K562 (cell line): Measurements from ENCODE around the gene PREX1.

ENCODE experiments used
- CTCF ChIP-seq, 3 experiments: IDR thresholded peaks in 2 of 3; conservative IDR thresholded peaks in 1 of 3; 2 replicates each; pipeline ENCODE4 v1.5.1; 2011 to 2012; ENCODE audit warnings: low read length in 3 of 3, mild to moderate bottlenecking in 3 of 3, control low read depth in 2 of 3, improper control_type of control experiment in 1 of 3, inconsistent platforms in 1 of 3, low read depth in 1 of 3, mixed read lengths in 1 of 3, moderate library complexity in 1 of 3; ENCODE audit not compliant: insufficient read depth in 2 of 3
- FIP1L1 ChIP-seq: fragments of 200-400 bp; formaldehyde crosslinking; IDR thresholded peaks from 2 replicates; pipeline ENCODE4 v1.6.1; 2018; ENCODE audit warnings: mild to moderate bottlenecking, low read depth, low read length; ENCODE audit not compliant: poor library complexity, severe bottlenecking
- MTA2 ChIP-seq: fragments of 450-650 bp; IDR thresholded peaks from 2 replicates; pipeline ENCODE4 v1.6.1; 2016; ENCODE audit warnings: low read depth
- NELFE ChIP-seq: IDR thresholded peaks from 2 replicates; pipeline ENCODE4 v1.6.1; 2011; ENCODE audit warnings: mild to moderate bottlenecking; ENCODE audit not compliant: insufficient read depth, insufficient read length
- RAD21 ChIP-seq, 2 experiments: fragments of 250-450 bp in 1 of 2; fragments of 450-650 bp in 1 of 2; sonication (Bioruptor Pico) in 1 of 2; formaldehyde crosslinking in 1 of 2; IDR thresholded peaks in 1 of 2; conservative IDR thresholded peaks in 1 of 2; 2 replicates each; pipeline versions ENCODE4 v1.4.0 to v1.8.0; 2020 to 2022; ENCODE audit warnings: mild to moderate bottlenecking in 2 of 2, moderate library complexity in 1 of 2
- RBFOX2 ChIP-seq: fragments of 200-400 bp; formaldehyde crosslinking; IDR thresholded peaks from 2 replicates; pipeline ENCODE4 v1.6.1; 2017; ENCODE audit warnings: low read depth, mild to moderate bottlenecking, low read length, moderate library complexity
- RCOR1 ChIP-seq, 2 experiments: IDR thresholded peaks; 2 replicates each; pipeline ENCODE4 v1.6.1; 2012; ENCODE audit warnings: low read depth in 2 of 2, low read length in 2 of 2, borderline replicate concordance in 1 of 2, improper control_type of control experiment in 1 of 2
- SNRNP70 ChIP-seq: fragments of 200-400 bp; formaldehyde crosslinking; optimal IDR thresholded peaks from 2 replicates; pipeline ENCODE3; 2017; ENCODE audit warnings: low read depth, low read length
- SP1 ChIP-seq: sonication (generic); formaldehyde crosslinking; IDR thresholded peaks from 2 replicates; pipeline ENCODE4 v1.8.1; 2022; ENCODE audit warnings: mild to moderate bottlenecking, missing genetic modification reagents
- TAF1 ChIP-seq: IDR thresholded peaks from 2 replicates; pipeline ENCODE4 v1.6.1; 2011; ENCODE audit warnings: mild to moderate bottlenecking, low read length, moderate library complexity; ENCODE audit not compliant: insufficient read depth, control insufficient read depth, severe bottlenecking; ENCODE audit errors: extremely low read depth
- TCFL5 ChIP-seq: fragments of 250-450 bp; sonication (Bioruptor Pico); conservative IDR thresholded peaks from 2 replicates; pipeline ENCODE4 v1.6.1; 2021; ENCODE audit warnings: mild to moderate bottlenecking, moderate library complexity, matching md5 sums
- TFE3 ChIP-seq: fragments of 450-650 bp; formaldehyde crosslinking; IDR thresholded peaks from 2 replicates; pipeline ENCODE4 v1.4.0; 2020; ENCODE audit warnings: mild to moderate bottlenecking, mixed read lengths
- ZNF232 ChIP-seq: sonication (generic); formaldehyde crosslinking; IDR thresholded peaks from 2 replicates; pipeline ENCODE4 v1.8.0; 2022; ENCODE audit warnings: mild to moderate bottlenecking, missing genetic modification reagents
- ZNF263 ChIP-seq: sonication (generic); formaldehyde crosslinking; IDR thresholded peaks from 2 replicates; pipeline ENCODE4 v1.8.0; 2022; ENCODE audit warnings: mild to moderate bottlenecking, missing genetic modification reagents, borderline replicate concordance

GRCh38 chr20:48638546-48638945, 189.3 kb downstream of the PREX1 start:
- TF ChIP-seq MTA2 (no peak), SNRNP70 (no peak), SP1 (no peak), ZNF232 (CRISPR knock-in tag) (no peak), CTCF (IDR thresholded peaks at IDR 0.05 in 2 of 3, conservative IDR thresholded peaks at IDR 0.05 in 1 of 3; ENCODE audit: insufficient read depth in 2 of 3, low read depth in 1 of 3, low read length in 3 of 3) (no peak), RCOR1 (IDR thresholded peaks at IDR 0.05; ENCODE audit: borderline replicate concordance in 1 of 2, low read depth in 2 of 2, low read length in 2 of 2) (no peak), RBFOX2 (no peak), TFE3 (CRISPR knock-in tag) (no peak), TAF1 (no peak), NELFE (no peak), FIP1L1 (no peak), RAD21 (CRISPR knock-in tag; conservative IDR thresholded peaks at IDR 0.05 in 1 of 2, IDR thresholded peaks at IDR 0.05 in 1 of 2) (no peak), TCFL5 (CRISPR knock-in tag) (no peak), ZNF263 (CRISPR knock-in tag) (no peak)
